AG09309 (cell line): ENCODE measurements around the gene PMEPA1.

Source experiments
- DNase-seq: peaks from one replicate; pipeline ENCODE4 v3.0.0-alpha.2; 2010; ENCODE audit warnings: low read depth
- H3K4me3 ChIP-seq: 2 replicates; pipeline ENCODE4 v1.5.1; 2011; ENCODE audit warnings: mild to moderate bottlenecking, low read depth, low read length, moderate library complexity; ENCODE audit not compliant: control insufficient read depth
- TF ChIP-seq, protein P1 (sequence below): IDR thresholded peaks from 2 replicates; pipeline ENCODE4 v1.5.1; 2011; ENCODE audit warnings: mild to moderate bottlenecking, low read depth, low read length, inconsistent platforms; ENCODE audit not compliant: insufficient read depth, control insufficient read depth; ENCODE audit errors: missing control alignments

Gene PMEPA1

DNA sequence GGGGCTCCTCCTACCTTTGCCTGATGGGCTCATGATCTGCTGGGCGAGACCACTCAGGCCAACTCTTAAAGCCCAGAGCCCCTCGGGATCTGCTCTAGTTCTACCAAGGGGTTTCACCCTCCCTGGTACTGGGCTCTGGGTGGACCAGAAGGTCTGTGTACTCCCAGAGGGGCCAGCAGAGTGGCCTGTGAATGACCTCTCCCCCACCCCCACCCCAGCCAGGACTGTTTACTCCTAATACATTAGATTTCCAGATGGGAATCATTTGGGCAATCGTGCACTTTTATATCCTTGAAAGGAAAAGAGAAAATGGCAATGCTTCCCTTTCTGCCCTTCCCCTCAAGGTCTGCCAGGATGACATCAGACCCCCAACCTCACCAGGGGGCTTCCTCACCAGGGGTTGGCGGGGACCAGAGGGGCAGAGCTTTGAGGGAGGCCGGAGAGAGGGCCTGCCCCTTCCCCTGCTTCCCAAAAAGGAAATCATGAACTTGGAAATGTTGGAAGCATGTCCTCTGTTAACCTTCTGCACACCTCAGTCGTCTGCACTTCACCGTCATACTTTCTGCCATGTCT lies 37.1 kb upstream of the PMEPA1 start:
- DNase-seq, result no peak
- TF ChIP-seq, protein P1, sequence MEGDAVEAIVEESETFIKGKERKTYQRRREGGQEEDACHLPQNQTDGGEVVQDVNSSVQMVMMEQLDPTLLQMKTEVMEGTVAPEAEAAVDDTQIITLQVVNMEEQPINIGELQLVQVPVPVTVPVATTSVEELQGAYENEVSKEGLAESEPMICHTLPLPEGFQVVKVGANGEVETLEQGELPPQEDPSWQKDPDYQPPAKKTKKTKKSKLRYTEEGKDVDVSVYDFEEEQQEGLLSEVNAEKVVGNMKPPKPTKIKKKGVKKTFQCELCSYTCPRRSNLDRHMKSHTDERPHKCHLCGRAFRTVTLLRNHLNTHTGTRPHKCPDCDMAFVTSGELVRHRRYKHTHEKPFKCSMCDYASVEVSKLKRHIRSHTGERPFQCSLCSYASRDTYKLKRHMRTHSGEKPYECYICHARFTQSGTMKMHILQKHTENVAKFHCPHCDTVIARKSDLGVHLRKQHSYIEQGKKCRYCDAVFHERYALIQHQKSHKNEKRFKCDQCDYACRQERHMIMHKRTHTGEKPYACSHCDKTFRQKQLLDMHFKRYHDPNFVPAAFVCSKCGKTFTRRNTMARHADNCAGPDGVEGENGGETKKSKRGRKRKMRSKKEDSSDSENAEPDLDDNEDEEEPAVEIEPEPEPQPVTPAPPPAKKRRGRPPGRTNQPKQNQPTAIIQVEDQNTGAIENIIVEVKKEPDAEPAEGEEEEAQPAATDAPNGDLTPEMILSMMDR, result no peak
- no peak overlapping the region for H3K4me3 ChIP-seq

DNA sequence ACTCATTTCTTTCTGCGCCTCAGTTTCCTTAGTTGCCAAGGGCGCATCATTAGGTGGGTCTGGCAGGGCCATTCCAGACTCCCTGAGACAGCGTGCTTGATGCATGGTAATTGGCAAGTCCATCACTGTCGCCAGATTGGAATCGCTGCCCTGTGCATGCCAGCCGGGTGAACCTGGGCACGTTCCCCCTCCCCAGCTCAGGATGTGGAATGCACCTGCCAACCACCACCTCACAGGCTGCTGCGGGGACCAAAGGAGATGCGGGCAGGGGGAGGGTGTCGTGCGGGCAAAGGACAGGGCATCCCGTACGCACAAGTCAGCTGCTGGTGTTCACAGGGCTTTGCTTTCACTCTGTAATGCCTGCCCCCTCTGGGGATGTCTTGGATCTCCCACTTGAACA lies 36.4 kb upstream of the PMEPA1 start:
- no peak overlapping the region for H3K4me3 ChIP-seq
- no peak for DNase-seq
- TF ChIP-seq, protein P1, result no peak

DNA sequence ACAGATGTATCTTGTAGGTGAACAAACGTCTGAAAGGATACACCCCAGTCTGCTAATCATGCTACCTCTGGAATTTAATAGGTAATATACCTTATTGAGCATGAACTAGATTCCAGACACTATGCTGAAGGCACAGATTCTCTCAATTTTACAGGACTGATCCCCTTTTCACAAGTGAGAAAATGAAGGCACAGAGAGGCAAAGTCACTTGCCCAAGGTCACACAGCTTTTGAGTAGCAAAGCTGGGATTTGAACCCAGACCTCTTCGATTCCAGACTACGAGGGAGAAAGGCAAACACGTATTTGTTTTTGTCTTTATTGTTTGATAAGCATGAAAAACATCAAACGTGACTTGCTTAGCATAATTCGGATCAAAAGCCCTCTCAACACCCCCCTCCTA lies 34.4 kb upstream of the PMEPA1 start:
- no peak overlapping the region for H3K4me3 ChIP-seq
- TF ChIP-seq, protein P1, result no peak
- DNase-seq, result no peak

DNA sequence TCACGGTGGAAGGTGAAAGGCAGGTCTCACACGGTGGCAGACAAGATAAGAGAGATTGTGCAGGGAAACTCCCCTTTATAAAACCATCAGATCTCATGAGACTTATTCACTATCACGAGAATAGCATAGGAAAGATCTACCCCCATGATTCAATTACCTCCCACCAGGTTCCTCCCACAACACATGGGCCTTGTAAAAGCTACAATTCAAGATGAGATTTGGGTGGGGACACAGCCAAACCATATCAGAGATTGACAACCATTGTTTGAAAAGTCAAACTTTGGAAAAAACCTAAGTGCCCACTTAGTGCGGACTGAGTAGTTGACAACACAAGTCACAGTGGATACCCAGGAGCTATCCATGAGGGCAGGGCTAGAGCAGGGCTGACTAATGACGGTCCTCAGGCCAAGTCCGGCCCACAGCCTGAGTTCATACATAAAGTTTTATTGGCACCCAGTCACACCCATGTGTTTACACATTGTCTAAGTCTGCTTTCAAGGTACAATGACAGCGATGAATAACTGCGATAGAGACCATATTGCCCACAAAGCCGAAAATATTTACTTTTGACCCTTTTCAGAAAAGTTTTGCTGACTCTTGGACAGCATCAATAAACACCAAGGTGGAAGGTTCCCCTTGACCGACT lies 33.8 kb upstream of the PMEPA1 start:
- TF ChIP-seq, protein P1, result no peak
- DNase-seq, result no peak
- H3K4me3 ChIP-seq, result no peak overlapping the region

DNA sequence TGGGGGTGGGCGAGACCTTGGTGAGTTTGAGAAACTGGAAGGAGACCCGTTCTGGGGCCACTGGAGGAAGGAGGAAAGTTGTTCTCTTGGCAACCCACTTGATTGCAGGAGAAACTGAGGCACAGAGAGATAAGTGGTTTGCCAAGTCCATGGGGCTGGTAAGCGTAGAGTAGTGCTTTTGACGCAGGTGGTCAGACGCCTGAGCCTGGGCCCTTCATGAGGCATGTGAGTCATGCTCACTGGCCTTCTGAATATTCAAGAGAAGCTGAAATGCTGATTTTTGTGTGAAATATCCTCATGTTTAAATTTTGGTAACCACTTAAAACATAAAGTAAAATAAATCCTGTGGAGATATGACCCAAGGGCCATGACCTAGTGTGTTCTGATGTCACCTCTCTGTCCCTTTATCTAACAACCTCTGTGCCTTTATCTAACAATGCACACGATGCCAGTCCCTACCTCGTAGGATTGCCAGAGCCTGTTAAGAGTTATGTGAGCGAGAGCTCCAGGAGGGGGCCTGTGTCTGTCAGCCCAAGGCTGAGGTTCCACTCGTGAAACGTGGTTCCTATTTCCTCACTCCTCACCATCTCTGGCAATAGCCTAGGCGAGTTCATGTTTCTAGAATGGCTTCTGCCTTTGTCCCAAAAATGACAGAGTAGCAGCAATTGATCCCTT lies 32.8 kb upstream of the PMEPA1 start:
- TF ChIP-seq, protein P1, result no peak
- no peak overlapping the region for H3K4me3 ChIP-seq
- DNase-seq, result no peak

DNA sequence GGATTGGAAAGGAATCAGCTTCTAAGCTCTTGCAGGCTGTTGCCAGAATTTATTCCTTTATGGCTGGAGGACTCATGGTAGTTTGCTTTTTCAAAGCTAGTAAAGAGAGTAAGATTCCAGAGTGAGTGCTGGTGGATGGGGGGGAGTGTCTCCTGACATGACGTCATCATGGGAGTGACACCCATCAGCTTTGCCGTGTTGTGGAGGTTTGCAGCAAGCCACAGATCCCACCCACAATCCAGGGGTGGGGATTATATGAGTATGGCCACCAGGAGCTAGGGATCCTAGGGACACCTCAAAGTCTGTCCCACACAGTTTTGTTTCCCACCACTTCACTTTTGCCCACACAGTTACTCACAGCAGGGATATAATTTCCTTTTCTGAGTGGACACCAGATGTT lies 28.7 kb upstream of the PMEPA1 start:
- no peak overlapping the region for H3K4me3 ChIP-seq
- TF ChIP-seq, protein P1, result no peak
- DNase-seq, result no peak
